ENCODE data around the gene C16orf78. TPM values are rescaled to one million over a fixed set of nuclear protein-coding genes. Genes with fewer than 3 reads are reported as not detected.

Gene C16orf78
- total and polyA plus RNA-seq, 2 experiments from 2014 or later = not detected

DNA sequence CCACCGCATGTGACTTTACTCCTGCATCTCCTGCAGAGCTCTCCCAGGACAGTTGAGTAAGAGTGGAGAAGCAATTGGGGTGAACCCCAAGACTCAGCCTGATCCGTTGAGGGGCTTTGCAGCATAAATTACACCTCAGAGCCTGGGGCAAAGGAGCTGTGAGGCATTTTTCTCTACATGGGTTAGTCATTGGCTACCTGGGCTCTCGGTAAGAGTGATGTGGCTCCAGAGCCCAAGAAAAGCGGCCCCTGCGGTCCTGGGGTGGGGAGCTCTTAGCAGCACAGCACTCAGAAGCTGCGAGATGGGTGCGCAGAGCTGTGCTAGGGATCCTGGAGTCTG lies 40.4 kb upstream of the C16orf78 start:
- Histone ChIP-seq H3K36me3 (replicated peaks; ENCODE audit: insufficient read depth, low read depth) (no peaks in the 10 kb centered on the region), H3K27me3 (no peaks in the 10 kb centered on the region), H3K27ac (no peak overlapping the region), H3K9me3 (ENCODE audit: low read depth) (no peaks in the 10 kb centered on the region), H2AFZ (no peak overlapping the region), H3K4me3 (no peak overlapping the region), H3K79me2 (no peaks in the 10 kb centered on the region), H3K4me2 (no peak overlapping the region), H4K20me1 (ENCODE audit: insufficient read depth, poor library complexity, severe bottlenecking) (no peaks in the 10 kb centered on the region), H3K4me1 (ENCODE audit: insufficient read depth) (no peaks in the 10 kb centered on the region), H3K9me2 (replicated peaks; ENCODE audit: insufficient read depth) (no peaks in the 10 kb centered on the region)
- DNase-seq (ENCODE audit: low spot score) = no peak
- WGBS (ENCODE audit: low lambda C conversion rate, missing lambda C conversion rate) = 78% methylated on average over 7 of the region's 7 CpGs
- TF ChIP-seq CTCF (IDR thresholded peaks at IDR 0.05; ENCODE audit: poor library complexity) (no peak), EZH2phosphoT487 (IDR thresholded peaks at IDR 0.05; ENCODE audit: low read depth, severe bottlenecking, unreplicated experiment) (no peak), EZH2 (IDR thresholded peaks at IDR 0.05; ENCODE audit: borderline replicate concordance) (no peak)

DNA sequence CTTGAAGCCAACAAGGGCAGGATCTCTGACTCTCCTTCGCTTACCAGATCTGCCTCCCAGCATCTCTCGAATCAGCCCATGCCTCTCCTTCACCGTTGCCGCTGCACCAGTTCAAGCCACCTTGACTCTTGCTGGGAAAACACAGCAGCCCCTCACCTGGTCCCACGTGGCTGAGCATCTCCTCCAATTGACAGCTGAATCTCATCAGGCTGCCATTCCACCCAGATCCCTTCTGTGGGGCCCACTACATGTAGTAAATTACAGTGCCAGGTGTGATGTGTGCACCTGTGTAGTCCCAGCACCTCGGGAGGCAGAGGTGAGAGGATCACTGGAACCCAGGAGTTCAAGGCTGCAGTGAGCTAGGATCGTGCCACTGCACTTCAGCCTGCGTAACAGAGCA lies 37.8 kb upstream of the C16orf78 start:
- H3K27me3 ChIP-seq = no peaks in the 10 kb centered on the region
- H3K27ac ChIP-seq = no peak overlapping the region
- H3K4me2 ChIP-seq = no peak overlapping the region
- H3K79me2 ChIP-seq = no peaks in the 10 kb centered on the region
- H2AFZ ChIP-seq = no peak overlapping the region
- no peaks in the 10 kb centered on the region for H3K9me2 ChIP-seq (replicated peaks; ENCODE audit: insufficient read depth)
- H3K4me1 ChIP-seq (ENCODE audit: insufficient read depth) = no peaks in the 10 kb centered on the region
- H3K4me3 ChIP-seq = no peak overlapping the region
- no peaks in the 10 kb centered on the region for H3K36me3 ChIP-seq (replicated peaks; ENCODE audit: insufficient read depth, low read depth)
- TF ChIP-seq EZH2 (IDR thresholded peaks at IDR 0.05; ENCODE audit: borderline replicate concordance) (no peak), EZH2phosphoT487 (IDR thresholded peaks at IDR 0.05; ENCODE audit: low read depth, severe bottlenecking, unreplicated experiment) (no peak), CTCF (IDR thresholded peaks at IDR 0.05; ENCODE audit: poor library complexity) (no peak)
- DNase-seq (ENCODE audit: low spot score) = no peak
- no peaks in the 10 kb centered on the region for H3K9me3 ChIP-seq (ENCODE audit: low read depth)
- WGBS (ENCODE audit: low lambda C conversion rate, missing lambda C conversion rate) = 69% methylated on average over 8 of the region's 8 CpGs
- no peaks in the 10 kb centered on the region for H4K20me1 ChIP-seq (ENCODE audit: insufficient read depth, poor library complexity, severe bottlenecking)

DNA sequence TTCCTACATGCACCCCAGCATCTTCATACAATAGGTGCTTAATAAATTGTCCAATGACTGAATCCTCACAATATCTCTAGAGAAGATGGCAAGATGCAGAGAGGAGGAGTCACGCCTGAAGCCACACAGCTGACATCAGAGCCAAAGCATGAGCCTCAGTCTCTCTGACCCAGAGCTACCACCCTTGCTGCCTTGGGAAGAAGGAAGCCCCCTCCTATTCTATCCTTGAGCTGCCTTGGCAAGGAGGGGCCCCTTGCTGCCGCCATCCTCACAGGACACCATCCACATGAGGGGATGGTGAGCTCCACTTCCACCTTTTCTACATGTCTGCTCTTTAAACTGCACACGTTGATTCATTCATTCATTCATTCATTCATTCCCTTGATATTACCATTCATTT lies 37.0 kb upstream of the C16orf78 start:
- Histone ChIP-seq H3K4me1 (ENCODE audit: insufficient read depth) (no peaks in the 10 kb centered on the region), H3K4me2 (no peak overlapping the region), H3K27me3 (no peaks in the 10 kb centered on the region), H3K9me2 (replicated peaks; ENCODE audit: insufficient read depth) (no peaks in the 10 kb centered on the region), H3K27ac (no peak overlapping the region), H4K20me1 (ENCODE audit: insufficient read depth, poor library complexity, severe bottlenecking) (no peaks in the 10 kb centered on the region), H3K9me3 (ENCODE audit: low read depth) (no peaks in the 10 kb centered on the region), H3K4me3 (no peak overlapping the region), H2AFZ (no peak overlapping the region), H3K36me3 (replicated peaks; ENCODE audit: insufficient read depth, low read depth) (no peaks in the 10 kb centered on the region), H3K79me2 (no peaks in the 10 kb centered on the region)
- 87% methylated on average over 3 of the region's 3 CpGs for WGBS (ENCODE audit: low lambda C conversion rate, missing lambda C conversion rate)
- DNase-seq (ENCODE audit: low spot score) = no peak
- TF ChIP-seq EZH2 (IDR thresholded peaks at IDR 0.05; ENCODE audit: borderline replicate concordance) = no peak
- no peak for TF ChIP-seq CTCF (IDR thresholded peaks at IDR 0.05; ENCODE audit: poor library complexity)
- no peak for TF ChIP-seq EZH2phosphoT487 (IDR thresholded peaks at IDR 0.05; ENCODE audit: low read depth, severe bottlenecking, unreplicated experiment)

GRCh38 chr16:49337814-49338350 lies 35.7 kb upstream of the C16orf78 start:
- no peak for DNase-seq (ENCODE audit: low spot score)
- Histone ChIP-seq H3K9me3 (ENCODE audit: low read depth) (no peaks in the 10 kb centered on the region), H3K4me2 (no peak overlapping the region), H3K27ac (no peak overlapping the region), H3K27me3 (no peaks in the 10 kb centered on the region), H3K4me3 (no peak overlapping the region), H4K20me1 (ENCODE audit: insufficient read depth, poor library complexity, severe bottlenecking) (no peaks in the 10 kb centered on the region), H3K36me3 (replicated peaks; ENCODE audit: insufficient read depth, low read depth) (no peaks in the 10 kb centered on the region), H3K4me1 (ENCODE audit: insufficient read depth) (no peaks in the 10 kb centered on the region), H2AFZ (no peak overlapping the region), H3K9me2 (replicated peaks; ENCODE audit: insufficient read depth) (no peaks in the 10 kb centered on the region), H3K79me2 (no peaks in the 10 kb centered on the region)
- WGBS (ENCODE audit: low lambda C conversion rate, missing lambda C conversion rate) = 57% methylated on average over 6 of the region's 6 CpGs
- TF ChIP-seq EZH2phosphoT487 (IDR thresholded peaks at IDR 0.05; ENCODE audit: low read depth, severe bottlenecking, unreplicated experiment) (no peak), EZH2 (IDR thresholded peaks at IDR 0.05; ENCODE audit: borderline replicate concordance) (no peak), CTCF (IDR thresholded peaks at IDR 0.05; ENCODE audit: poor library complexity) (no peak)
